ENCODE data around the gene LAIR1. TPM values are rescaled to one million over a fixed set of nuclear protein-coding genes. Genes with fewer than 3 reads are reported as not detected.
"Not testable (repeated sequence)": the region's sequence is repeated elsewhere in the genome, so short reads cannot be mapped to it uniquely, and the experiment has no call there.

Gene LAIR1
- total and polyA plus RNA-seq, 4 donors = 1.2 to 16.3 (median 4.8) TPM

DNA sequence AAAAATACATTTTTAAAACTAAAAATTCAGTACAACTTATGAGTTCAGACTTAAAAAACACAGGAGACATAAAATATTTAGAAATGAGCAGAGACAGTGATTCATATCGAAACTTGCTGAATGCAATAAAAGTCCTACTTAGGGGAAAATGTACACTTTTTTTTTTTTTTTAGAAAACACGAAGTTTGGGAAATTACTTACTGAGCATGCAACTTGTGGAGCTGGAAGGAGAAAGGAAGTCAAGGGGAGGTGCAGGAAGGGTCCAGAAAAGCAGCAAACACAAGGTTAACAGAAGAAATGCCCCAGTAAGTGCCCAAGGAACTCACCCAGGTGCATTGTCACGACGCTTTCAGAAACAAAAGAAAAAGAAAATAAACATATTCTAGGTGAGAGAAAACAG, 18.6 kb upstream of the LAIR1 start:
- no peak overlapping the region for H3K4me3 ChIP-seq (ENCODE audit: low read depth in 1 of 3, low read length in 3 of 3)
- H3K9me3 ChIP-seq (ENCODE audit: control insufficient read depth in 4 of 4, low read length in 3 of 4) = peaks cover 0 to 5% (median 0%) of the 10 kb centered on the region in 4 donors
- no peak for DNase-seq (ENCODE audit: low spot score)
- TF ChIP-seq NR2F2 (IDR thresholded peaks at IDR 0.05) (no peak), GABPA (IDR thresholded peaks at IDR 0.05 in 1 of 2, conservative IDR thresholded peaks at IDR 0.05 in 1 of 2) (no peak), HNF4A (conservative IDR thresholded peaks at IDR 0.05) (no peak), RAD21 (IDR thresholded peaks at IDR 0.05) (no peak), FOXA2 (IDR thresholded peaks at IDR 0.05) (no peak), SP1 (IDR thresholded peaks at IDR 0.05) (no peak), TAF1 (conservative IDR thresholded peaks at IDR 0.05) (no peak), JUND (IDR thresholded peaks at IDR 0.05) (no peak), EGR1 (IDR thresholded peaks at IDR 0.05; ENCODE audit: low read depth in 2 of 2) (no peak), HNF4G (IDR thresholded peaks at IDR 0.05) (no peak), FOXA1 (IDR thresholded peaks at IDR 0.05) (no peak), YY1 (IDR thresholded peaks at IDR 0.05) (no peak), RXRA (IDR thresholded peaks at IDR 0.05) (no peak)
- TF ChIP-seq, protein P1, sequence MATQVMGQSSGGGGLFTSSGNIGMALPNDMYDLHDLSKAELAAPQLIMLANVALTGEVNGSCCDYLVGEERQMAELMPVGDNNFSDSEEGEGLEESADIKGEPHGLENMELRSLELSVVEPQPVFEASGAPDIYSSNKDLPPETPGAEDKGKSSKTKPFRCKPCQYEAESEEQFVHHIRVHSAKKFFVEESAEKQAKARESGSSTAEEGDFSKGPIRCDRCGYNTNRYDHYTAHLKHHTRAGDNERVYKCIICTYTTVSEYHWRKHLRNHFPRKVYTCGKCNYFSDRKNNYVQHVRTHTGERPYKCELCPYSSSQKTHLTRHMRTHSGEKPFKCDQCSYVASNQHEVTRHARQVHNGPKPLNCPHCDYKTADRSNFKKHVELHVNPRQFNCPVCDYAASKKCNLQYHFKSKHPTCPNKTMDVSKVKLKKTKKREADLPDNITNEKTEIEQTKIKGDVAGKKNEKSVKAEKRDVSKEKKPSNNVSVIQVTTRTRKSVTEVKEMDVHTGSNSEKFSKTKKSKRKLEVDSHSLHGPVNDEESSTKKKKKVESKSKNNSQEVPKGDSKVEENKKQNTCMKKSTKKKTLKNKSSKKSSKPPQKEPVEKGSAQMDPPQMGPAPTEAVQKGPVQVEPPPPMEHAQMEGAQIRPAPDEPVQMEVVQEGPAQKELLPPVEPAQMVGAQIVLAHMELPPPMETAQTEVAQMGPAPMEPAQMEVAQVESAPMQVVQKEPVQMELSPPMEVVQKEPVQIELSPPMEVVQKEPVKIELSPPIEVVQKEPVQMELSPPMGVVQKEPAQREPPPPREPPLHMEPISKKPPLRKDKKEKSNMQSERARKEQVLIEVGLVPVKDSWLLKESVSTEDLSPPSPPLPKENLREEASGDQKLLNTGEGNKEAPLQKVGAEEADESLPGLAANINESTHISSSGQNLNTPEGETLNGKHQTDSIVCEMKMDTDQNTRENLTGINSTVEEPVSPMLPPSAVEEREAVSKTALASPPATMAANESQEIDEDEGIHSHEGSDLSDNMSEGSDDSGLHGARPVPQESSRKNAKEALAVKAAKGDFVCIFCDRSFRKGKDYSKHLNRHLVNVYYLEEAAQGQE (IDR thresholded peaks at IDR 0.05) = no peak
- TF ChIP-seq, protein P2, sequence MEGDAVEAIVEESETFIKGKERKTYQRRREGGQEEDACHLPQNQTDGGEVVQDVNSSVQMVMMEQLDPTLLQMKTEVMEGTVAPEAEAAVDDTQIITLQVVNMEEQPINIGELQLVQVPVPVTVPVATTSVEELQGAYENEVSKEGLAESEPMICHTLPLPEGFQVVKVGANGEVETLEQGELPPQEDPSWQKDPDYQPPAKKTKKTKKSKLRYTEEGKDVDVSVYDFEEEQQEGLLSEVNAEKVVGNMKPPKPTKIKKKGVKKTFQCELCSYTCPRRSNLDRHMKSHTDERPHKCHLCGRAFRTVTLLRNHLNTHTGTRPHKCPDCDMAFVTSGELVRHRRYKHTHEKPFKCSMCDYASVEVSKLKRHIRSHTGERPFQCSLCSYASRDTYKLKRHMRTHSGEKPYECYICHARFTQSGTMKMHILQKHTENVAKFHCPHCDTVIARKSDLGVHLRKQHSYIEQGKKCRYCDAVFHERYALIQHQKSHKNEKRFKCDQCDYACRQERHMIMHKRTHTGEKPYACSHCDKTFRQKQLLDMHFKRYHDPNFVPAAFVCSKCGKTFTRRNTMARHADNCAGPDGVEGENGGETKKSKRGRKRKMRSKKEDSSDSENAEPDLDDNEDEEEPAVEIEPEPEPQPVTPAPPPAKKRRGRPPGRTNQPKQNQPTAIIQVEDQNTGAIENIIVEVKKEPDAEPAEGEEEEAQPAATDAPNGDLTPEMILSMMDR (IDR thresholded peaks at IDR 0.05; ENCODE audit: low read depth, low read length, missing input control) = no peak
- TF ChIP-seq, protein P3, sequence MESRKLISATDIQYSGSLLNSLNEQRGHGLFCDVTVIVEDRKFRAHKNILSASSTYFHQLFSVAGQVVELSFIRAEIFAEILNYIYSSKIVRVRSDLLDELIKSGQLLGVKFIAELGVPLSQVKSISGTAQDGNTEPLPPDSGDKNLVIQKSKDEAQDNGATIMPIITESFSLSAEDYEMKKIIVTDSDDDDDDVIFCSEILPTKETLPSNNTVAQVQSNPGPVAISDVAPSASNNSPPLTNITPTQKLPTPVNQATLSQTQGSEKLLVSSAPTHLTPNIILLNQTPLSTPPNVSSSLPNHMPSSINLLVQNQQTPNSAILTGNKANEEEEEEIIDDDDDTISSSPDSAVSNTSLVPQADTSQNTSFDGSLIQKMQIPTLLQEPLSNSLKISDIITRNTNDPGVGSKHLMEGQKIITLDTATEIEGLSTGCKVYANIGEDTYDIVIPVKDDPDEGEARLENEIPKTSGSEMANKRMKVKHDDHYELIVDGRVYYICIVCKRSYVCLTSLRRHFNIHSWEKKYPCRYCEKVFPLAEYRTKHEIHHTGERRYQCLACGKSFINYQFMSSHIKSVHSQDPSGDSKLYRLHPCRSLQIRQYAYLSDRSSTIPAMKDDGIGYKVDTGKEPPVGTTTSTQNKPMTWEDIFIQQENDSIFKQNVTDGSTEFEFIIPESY (IDR thresholded peaks at IDR 0.05) = no peak
- TF ChIP-seq, protein P4, sequence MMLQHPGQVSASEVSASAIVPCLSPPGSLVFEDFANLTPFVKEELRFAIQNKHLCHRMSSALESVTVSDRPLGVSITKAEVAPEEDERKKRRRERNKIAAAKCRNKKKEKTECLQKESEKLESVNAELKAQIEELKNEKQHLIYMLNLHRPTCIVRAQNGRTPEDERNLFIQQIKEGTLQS (IDR thresholded peaks at IDR 0.05) = no peak
- TF ChIP-seq, protein P5, sequence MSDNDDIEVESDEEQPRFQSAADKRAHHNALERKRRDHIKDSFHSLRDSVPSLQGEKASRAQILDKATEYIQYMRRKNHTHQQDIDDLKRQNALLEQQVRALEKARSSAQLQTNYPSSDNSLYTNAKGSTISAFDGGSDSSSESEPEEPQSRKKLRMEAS (IDR thresholded peaks at IDR 0.05) = no peak
- no peaks in the 10 kb centered on the region for H3K36me3 ChIP-seq (ENCODE audit: control insufficient read depth in 4 of 4, insufficient read depth in 3 of 4, low read depth in 1 of 4, low read length in 3 of 4)
- H3K4me1 ChIP-seq (ENCODE audit: control insufficient read depth in 4 of 4, insufficient read depth in 4 of 4, low read length in 3 of 4) = no peaks in the 10 kb centered on the region
- H3K27ac ChIP-seq (ENCODE audit: low read depth in 1 of 2, low read length in 2 of 2) = no peak overlapping the region
- peaks cover 0 to 2% (median under 1%) of the 10 kb centered on the region in 4 donors for H3K27me3 ChIP-seq (ENCODE audit: control insufficient read depth in 4 of 4, insufficient read depth in 4 of 4, low read length in 3 of 4)
- 71% methylated on average over 4 of the region's 4 CpGs for WGBS
- no peak overlapping the region for H3K9ac ChIP-seq (ENCODE audit: low read depth in 1 of 2, low read length in 2 of 2)

DNA sequence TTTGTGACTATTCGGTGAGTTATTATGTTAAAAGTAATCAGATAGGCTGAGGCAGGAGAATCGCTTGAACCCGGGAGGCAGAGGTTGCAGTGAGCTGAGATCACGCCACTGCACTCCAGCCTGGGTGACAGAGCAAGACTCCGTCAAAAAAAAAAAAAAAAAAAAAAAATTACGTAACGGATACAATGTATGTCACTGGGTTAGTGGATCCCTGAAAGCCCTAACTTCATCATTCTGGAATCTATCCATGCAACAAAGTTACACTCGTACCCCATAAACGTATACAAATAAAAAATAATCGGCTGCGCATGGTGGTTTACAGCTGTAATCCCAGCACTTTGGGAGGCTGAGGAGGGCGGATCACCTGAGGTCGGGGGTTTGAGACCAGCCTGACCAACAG, 17.3 kb upstream of the LAIR1 start:
- not testable (repeated sequence) for H3K27ac ChIP-seq (ENCODE audit: low read depth in 1 of 2, low read length in 2 of 2); H3K9me3 ChIP-seq (ENCODE audit: control insufficient read depth in 4 of 4, low read length in 3 of 4); H3K9ac ChIP-seq (ENCODE audit: low read depth in 1 of 2, low read length in 2 of 2); H3K36me3 ChIP-seq (ENCODE audit: control insufficient read depth in 4 of 4, insufficient read depth in 3 of 4, low read depth in 1 of 4, low read length in 3 of 4); H3K4me1 ChIP-seq (ENCODE audit: control insufficient read depth in 4 of 4, insufficient read depth in 4 of 4, low read length in 3 of 4); DNase-seq (ENCODE audit: low spot score); H3K4me3 ChIP-seq (ENCODE audit: low read depth in 1 of 3, low read length in 3 of 3); H3K27me3 ChIP-seq (ENCODE audit: control insufficient read depth in 4 of 4, insufficient read depth in 4 of 4, low read length in 3 of 4)
- 85% methylated on average over 13 of the region's 13 CpGs for WGBS

Data from liver (tissue), 9 donors.